ENCODE measurements around the gene GREB1. TPM values are rescaled to one million over a fixed set of nuclear protein-coding genes. Genes with fewer than 3 reads are reported as not detected.
A peak's percentile ranks its signal among the peaks of the same experiment; 100 is the strongest.

GREB1 gene
- total and polyA plus RNA-seq, 2 experiments from 2014 or later: 12.0 to 35.0 TPM

- TF ChIP-seq ZNF331 (CRISPR knock-in tag; IDR thresholded peaks at IDR 0.05; ENCODE audit: low read depth) (no peak), ZNF462 (CRISPR knock-in tag; IDR thresholded peaks at IDR 0.05) (no peak), POLR2AphosphoS5 (IDR thresholded peaks at IDR 0.05; ENCODE audit: low read depth) (no peak), EZH2phosphoT487 (IDR thresholded peaks at IDR 0.05; ENCODE audit: unreplicated experiment) (no peak), JUNB (IDR thresholded peaks at IDR 0.05; ENCODE audit: unreplicated experiment) (no peak), CREB1 (CRISPR knock-in tag; IDR thresholded peaks at IDR 0.05; ENCODE audit: low read depth) (no peak), STAT1 (IDR thresholded peaks at IDR 0.05; ENCODE audit: unreplicated experiment) (no peak), ZNF114 (CRISPR knock-in tag; IDR thresholded peaks at IDR 0.05) (no peak), NANOG (IDR thresholded peaks at IDR 0.05; ENCODE audit: borderline replicate concordance) (no peak)
Measured at GRCh38 chr2:11554399-11554716, 20.5 kb downstream of the GREB1 start (continued).

- no peaks in the 10 kb centered on the region for H3K9me2 ChIP-seq (ENCODE audit: insufficient read depth)
- H2AFZ ChIP-seq: no peak overlapping the region
- H3K4me1 Mint-ChIP-seq: peaks cover 53% of the 10 kb centered on the region
- no peak overlapping the region for H3K4me3 Mint-ChIP-seq
- ATAC-seq: no peak
- no peaks in the 10 kb centered on the region for H3K9me3 Mint-ChIP-seq
- peaks cover 22% of the 10 kb centered on the region for H3K4me1 ChIP-seq (ENCODE audit: insufficient read depth)
- no peaks in the 10 kb centered on the region for H3K27me3 ChIP-seq (ENCODE audit: insufficient read depth)
- H3F3A ChIP-seq (replicated peaks; ENCODE audit: low read depth): no peaks in the 10 kb centered on the region
- no peak for TF ChIP-seq JUNB (IDR thresholded peaks at IDR 0.05; ENCODE audit: unreplicated experiment)
- no peak for TF ChIP-seq ZNF462 (CRISPR knock-in tag; IDR thresholded peaks at IDR 0.05)
- no peaks in the 10 kb centered on the region for H3K36me3 ChIP-seq (ENCODE audit: insufficient read depth)
- H3K4me3 ChIP-seq: no peak overlapping the region
- peaks cover 8% of the 10 kb centered on the region for H3K27me3 Mint-ChIP-seq (ENCODE audit: insufficient read depth, low read depth, poor library complexity)
- 0 out of 2 replicates have a peak overlapping the region, but pooled peaks have one; percentile 21 for H3K27ac ChIP-seq (ENCODE audit: low read depth)
- H3K4me2 ChIP-seq: no peak overlapping the region
- peaks cover 31% of the 10 kb centered on the region for H3K79me2 ChIP-seq (replicated peaks; ENCODE audit: insufficient read depth)
- DNase-seq (ENCODE audit: low spot score): no peak
- peaks cover 13% of the 10 kb centered on the region for H4K20me1 ChIP-seq (replicated peaks; ENCODE audit: insufficient read depth)
- H3K27ac Mint-ChIP-seq: no peak overlapping the region
- no peaks in the 10 kb centered on the region; the same call in 2 of the 3 replicates for H3K36me3 Mint-ChIP-seq (ENCODE audit: low read depth)
Measured at GRCh38 chr2:11556101-11556806, 22.4 kb downstream of the GREB1 start.
